WERI-Rb-1 (cell line): ENCODE measurements around the gene OR52N1.

Experiments
- DNase-seq: peaks from one replicate; pipeline ENCODE4 v3.0.0-alpha.2; 2020
- H3K27ac ChIP-seq: fragments of 250-450 bp; sonication (Bioruptor Pico); 2 replicates; pipeline ENCODE4 v1.5.1; 2020; ENCODE audit warnings: mild to moderate bottlenecking, moderate library complexity
- H3K27me3 ChIP-seq: fragments of 250-450 bp; sonication (Bioruptor Pico); 2 replicates; pipeline ENCODE4 v1.5.1; 2021; ENCODE audit warnings: mild to moderate bottlenecking, low read depth, moderate library complexity; ENCODE audit not compliant: insufficient read depth, severe bottlenecking
- H3K36me3 ChIP-seq: fragments of 250-450 bp; sonication (Bioruptor Pico); 2 replicates; pipeline ENCODE4 v1.5.1; 2020; ENCODE audit warnings: mild to moderate bottlenecking, moderate library complexity
- H3K4me3 ChIP-seq: 2 replicates; pipeline ENCODE4 v1.5.1; 2011; ENCODE audit warnings: low read depth, mild to moderate bottlenecking, control low read depth, low read length
- H3K9me3 ChIP-seq: fragments of 250-450 bp; sonication (Bioruptor Pico); 2 replicates; pipeline ENCODE4 v1.5.1; 2021; ENCODE audit warnings: mild to moderate bottlenecking, moderate library complexity; ENCODE audit not compliant: severe bottlenecking
- CTCF ChIP-seq: IDR thresholded peaks from 2 replicates; pipeline ENCODE4 v1.5.1; 2011; ENCODE audit warnings: low read depth, mild to moderate bottlenecking, control low read depth, inconsistent platforms, low read length

OR52N1 gene

GRCh38 chr11:5803982-5804381 lies 12.9 kb upstream of the OR52N1 start:
- H3K9me3 ChIP-seq: no peaks in the 10 kb centered on the region
- H3K27me3 ChIP-seq: peaks cover 56% of the 10 kb centered on the region
- no peak for DNase-seq
- no peak overlapping the region for H3K27ac ChIP-seq
- H3K4me3 ChIP-seq: no peak overlapping the region
- no peaks in the 10 kb centered on the region for H3K36me3 ChIP-seq
- no peak for TF ChIP-seq CTCF

- Histone ChIP-seq H3K9me3 (no peaks in the 10 kb centered on the region), H3K27ac (no peak overlapping the region), H3K4me3 (no peak overlapping the region), H3K27me3 (peaks cover 28% of the 10 kb centered on the region), H3K36me3 (no peaks in the 10 kb centered on the region)
- no peak for DNase-seq
- no peak for TF ChIP-seq CTCF
These were observed 5.5 kb upstream of the OR52N1 start for GRCh38 chr11:5796541-5796940.

- Histone ChIP-seq H3K27me3 (peaks cover 19% of the 10 kb centered on the region), H3K9me3 (no peaks in the 10 kb centered on the region), H3K36me3 (no peaks in the 10 kb centered on the region), H3K4me3 (no peak within 1 kb of the TSS), H3K27ac (no peak within 1 kb of the TSS)
- no peak for TF ChIP-seq CTCF
- DNase-seq: no peak
These were observed 7.8 kb downstream of the OR52N1 start, which contains the start of gene OR52N5 for GRCh38 chr11:5783255-5783654. OR52N5 (minus strand) TSS chr11:5783355; CDS start chr11:5778634, 4,721 bp downstream.

- no peak overlapping the region for H3K4me3 ChIP-seq
- H3K36me3 ChIP-seq: no peaks in the 10 kb centered on the region
- no peak overlapping the region for H3K27ac ChIP-seq
- no peak for DNase-seq
- H3K9me3 ChIP-seq: no peaks in the 10 kb centered on the region
- peaks cover 40% of the 10 kb centered on the region for H3K27me3 ChIP-seq
- no peak for TF ChIP-seq CTCF
These were observed 24.0 kb downstream of the OR52N1 start for GRCh38 chr11:5767056-5767455.

GRCh38 chr11:5753943-5754342 lies 37.1 kb downstream of the OR52N1 start, which contains the start of gene OR52N4:
OR52N4 (plus strand) TSS chr11:5754243; CDS start chr11:5754741, 498 bp downstream.
- Histone ChIP-seq H3K9me3 (no peaks in the 10 kb centered on the region), H3K36me3 (no peaks in the 10 kb centered on the region), H3K27ac (no peak within 1 kb of the TSS), H3K27me3 (peaks cover 55% of the 10 kb centered on the region), H3K4me3 (no peak within 1 kb of the TSS)
- TF ChIP-seq CTCF: no peak
- DNase-seq: no peak

GRCh38 chr11:5749836-5750235 lies 41.2 kb downstream of the OR52N1 start:
- Histone ChIP-seq H3K36me3 (no peaks in the 10 kb centered on the region), H3K9me3 (no peaks in the 10 kb centered on the region), H3K4me3 (no peak overlapping the region), H3K27me3 (peaks cover 47% of the 10 kb centered on the region), H3K27ac (no peak overlapping the region)
- TF ChIP-seq CTCF: no peak
- no peak for DNase-seq
